A549 (cell line): Measurements from ENCODE around the gene SLC13A5. TPM values are rescaled to one million over a fixed set of nuclear protein-coding genes. Genes with fewer than 3 reads are reported as not detected.
A peak's percentile ranks its signal among the peaks of the same experiment; 100 is the strongest.

Experiments used
- ATAC-seq, 2 experiments: fragments of 200-7000 bp in 1 of 2; fragments of >200 bp in 1 of 2; cut with Nextera tagmentation in 1 of 2; cut with Tn5 transposase in 1 of 2; 3 replicates each; pipeline versions ENCODE4 v1.8.0 to v1.9.1; 2018 to 2020; ENCODE audit warnings: mild to moderate bottlenecking in 1 of 2, moderate library complexity in 1 of 2
- CTCF ChIA-PET: fragments of 300-600 bp; sonication (Branson Sonifier 250); formaldehyde crosslinking; extraction: SDS; loops from one replicate; lab custom pipeline; 2021; ENCODE audit warnings: antibody characterized with exemption, inconsistent platforms; lab: Yijun Ruan, JAX
- POLR2A ChIA-PET: fragments of 350-600 bp; formaldehyde crosslinking; extraction: SDS; loops from one replicate; lab custom pipeline; 2021; ENCODE audit warnings: antibody characterized with exemption, inconsistent platforms; lab: Yijun Ruan, JAX
- DNase-seq, 2 experiments: peaks; one replicate each; pipeline versions ENCODE4 v3.0.0 to v3.0.0-alpha.2; 2011 to 2016; ENCODE audit warnings: low read depth in 1 of 2, low spot score in 1 of 2
- FAIRE-seq: peaks from 2 replicates; lab custom pipeline; 2011; peaks lifted over from hg19 to GRCh38; lab: Jason Lieb, UNC
- H3K27ac ChIP-seq, 2 experiments: fragments of >200 bp; sonication (Bioruptor Twin); formaldehyde crosslinking; 3 replicates each; pipeline ENCODE4 v1.5.1; 2016 to 2017
- H3K4me1 ChIP-seq: fragments of >200 bp; sonication (Bioruptor Twin); formaldehyde crosslinking; 3 replicates; pipeline ENCODE4 v1.6.1; 2016
- H3K4me2 ChIP-seq: fragments of >200 bp; sonication (Bioruptor Twin); formaldehyde crosslinking; 3 replicates; pipeline ENCODE4 v1.6.1; 2016
- H3K4me3 ChIP-seq: fragments of >200 bp; sonication (Bioruptor Twin); formaldehyde crosslinking; 3 replicates; pipeline ENCODE4 v1.5.1; 2016
- H3K9me3 ChIP-seq: fragments of >200 bp; sonication (Bioruptor Twin); formaldehyde crosslinking; 3 replicates; pipeline ENCODE4 v1.6.1; 2016
- CTCF ChIP-seq: fragments of >200 bp; sonication (Bioruptor Twin); formaldehyde crosslinking; IDR thresholded peaks from 3 replicates; pipeline ENCODE4 v1.5.1; 2016
- E2F6 ChIP-seq: IDR thresholded peaks from 2 replicates; pipeline ENCODE4 v1.6.1; 2012; ENCODE audit warnings: low read depth, borderline replicate concordance
- EHMT2 ChIP-seq: fragments of 200-600 bp; sonication (generic); IDR thresholded peaks from 2 replicates; pipeline ENCODE4 v1.6.1; 2016; ENCODE audit warnings: antibody characterized with exemption, low read depth, mild to moderate bottlenecking, moderate library complexity
- HES2 ChIP-seq: fragments of >200 bp; sonication (Bioruptor Twin); formaldehyde crosslinking; IDR thresholded peaks from 2 replicates; pipeline ENCODE4 v1.6.1; 2016
- HOXB5 ChIP-seq: fragments of 250-450 bp; sonication (Bioruptor Pico); IDR thresholded peaks from 2 replicates; pipeline ENCODE4 v1.5.0; 2020; ENCODE audit warnings: mild to moderate bottlenecking, moderate library complexity
- MAFK ChIP-seq: fragments of 450-650 bp; IDR thresholded peaks from 2 replicates; pipeline ENCODE4 v1.6.1; 2014; ENCODE audit not compliant: partially characterized antibody
- MAZ ChIP-seq: fragments of 150-350 bp; IDR thresholded peaks from 2 replicates; pipeline ENCODE4 v1.6.1; 2014; ENCODE audit warnings: antibody characterized with exemption, low read depth, low read length, borderline replicate concordance
- NFE2L2 ChIP-seq: fragments of 150-350 bp; conservative IDR thresholded peaks from 2 replicates; pipeline ENCODE4 v1.6.1; 2014; ENCODE audit warnings: low read length
- NPAS2 ChIP-seq: fragments of 250-450 bp; sonication (Bioruptor Pico); IDR thresholded peaks from 2 replicates; pipeline ENCODE4 v1.8.0; 2022; ENCODE audit warnings: mild to moderate bottlenecking, moderate library complexity, borderline replicate concordance
- NR3C1 ChIP-seq: fragments of >200 bp; sonication (Bioruptor Twin); formaldehyde crosslinking; IDR thresholded peaks from 3 replicates; pipeline ENCODE4 v1.6.1; 2017
- PBX3 ChIP-seq: IDR thresholded peaks from 2 replicates; pipeline ENCODE4 v1.6.1; 2012
- PHF8 ChIP-seq: fragments of 200-600 bp; sonication (generic); IDR thresholded peaks from 2 replicates; pipeline ENCODE4 v1.6.1; 2016; ENCODE audit warnings: low read depth, mild to moderate bottlenecking, antibody characterized with exemption, moderate library complexity, borderline replicate concordance
- RAD21 ChIP-seq, 2 experiments: fragments of >200 bp in 1 of 2; sonication (Bioruptor Twin) in 1 of 2; formaldehyde crosslinking in 1 of 2; IDR thresholded peaks in 1 of 2; conservative IDR thresholded peaks in 1 of 2; 2 replicates in 1 of 2; 3 replicates in 1 of 2; pipeline ENCODE4 v1.6.1; 2012 to 2018; ENCODE audit warnings: inconsistent platforms in 1 of 2
- SREBF2 ChIP-seq: fragments of 450-650 bp; IDR thresholded peaks from 2 replicates; pipeline ENCODE4 v1.6.1; 2014; ENCODE audit warnings: mild to moderate bottlenecking, moderate library complexity
- TFCP2L1 ChIP-seq: fragments of 250-450 bp; sonication (Bioruptor Pico); IDR thresholded peaks from 2 replicates; pipeline ENCODE4 v1.5.0; 2021; ENCODE audit warnings: mild to moderate bottlenecking
- TP53 ChIP-seq: fragments of 250-450 bp; sonication (Bioruptor Pico); IDR thresholded peaks from 2 replicates; pipeline ENCODE4 v1.5.0; 2021; ENCODE audit warnings: mild to moderate bottlenecking, moderate library complexity
- ZFP36 ChIP-seq: fragments of 450-650 bp; IDR thresholded peaks from 2 replicates; pipeline ENCODE4 v1.6.1; 2014; ENCODE audit warnings: borderline replicate concordance; ENCODE audit not compliant: partially characterized antibody
- ZNF302 ChIP-seq: fragments of 250-450 bp; sonication (Bioruptor Pico); IDR thresholded peaks from 2 replicates; pipeline ENCODE4 v1.9.0; 2021; ENCODE audit warnings: inconsistent platforms, mild to moderate bottlenecking, moderate library complexity
- WGBS: methylation state at CpG from one replicate; pipeline ENCODE4 v1.1.6; 2017; ENCODE audit errors: missing lambda C conversion rate; 5-methylcytosine and 5-hydroxymethylcytosine counted together
- polyA plus RNA-seq, 4 experiments: library from polyadenylated mRNA; depleted of rRNA in 3 of 4; stranded (reverse); fragments of >200 nt; fragmentation: RNase III in 1 of 4; extraction: RNeasy Plus Mini Kit Qiagen cat#74134 plus additional on column Dnase treatment in 1 of 4; gene quantifications; 2 replicates in 3 of 4; 3 replicates in 1 of 4; pipeline ENCODE4 v1.2.3, GENCODE V29; 2011 to 2017
- TF ChIP-seq, protein P1 (sequence below): fragments of 150-350 bp; IDR thresholded peaks from 2 replicates; pipeline ENCODE4 v1.6.1; 2014; ENCODE audit warnings: low read depth, mild to moderate bottlenecking, low read length
- TF ChIP-seq, protein P2 (sequence below): fragments of 250-450 bp; sonication (Bioruptor Pico); IDR thresholded peaks from 2 replicates; pipeline ENCODE4 v1.5.0; 2021; ENCODE audit warnings: mild to moderate bottlenecking, moderate library complexity, borderline replicate concordance
- TF ChIP-seq, protein P3 (sequence below): fragments of 200-600 bp; sonication (generic); IDR thresholded peaks from 2 replicates; pipeline ENCODE4 v1.6.1; 2016; ENCODE audit warnings: antibody characterized with exemption, mild to moderate bottlenecking, moderate library complexity

The SLC13A5 gene
- polyA plus RNA-seq, 2 of the 4 experiments (the other 2 are of a cell fraction): 0.15 to 0.26 TPM

GRCh38 chr17:6677946-6678345 is 35.2 kb downstream of the SLC13A5 start (continued):
- TF ChIP-seq, protein P1, sequence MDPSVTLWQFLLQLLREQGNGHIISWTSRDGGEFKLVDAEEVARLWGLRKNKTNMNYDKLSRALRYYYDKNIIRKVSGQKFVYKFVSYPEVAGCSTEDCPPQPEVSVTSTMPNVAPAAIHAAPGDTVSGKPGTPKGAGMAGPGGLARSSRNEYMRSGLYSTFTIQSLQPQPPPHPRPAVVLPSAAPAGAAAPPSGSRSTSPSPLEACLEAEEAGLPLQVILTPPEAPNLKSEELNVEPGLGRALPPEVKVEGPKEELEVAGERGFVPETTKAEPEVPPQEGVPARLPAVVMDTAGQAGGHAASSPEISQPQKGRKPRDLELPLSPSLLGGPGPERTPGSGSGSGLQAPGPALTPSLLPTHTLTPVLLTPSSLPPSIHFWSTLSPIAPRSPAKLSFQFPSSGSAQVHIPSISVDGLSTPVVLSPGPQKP: no peak
- TF ChIP-seq TP53 (CRISPR knock-in tag) (no peak), ZNF302 (CRISPR knock-in tag) (no peak), HES2 (no peak)

- Histone ChIP-seq H3K27ac (no peak overlapping the region), H3K9me3 (no peaks in the 10 kb centered on the region), H3K4me2 (no peak overlapping the region), H3K4me3 (no peak overlapping the region), H3K4me1 (peaks cover 10% of the 10 kb centered on the region; the same call in 2 of the 3 replicates)
- ATAC-seq (peak in 1 of 2 experiments; percentile 22; a peak in 1 of 6 replicates), DNase-seq (no peak), FAIRE-seq (no peak)
- CTCF ChIA-PET: interaction anchor here (0.5 to 5.3 kb wide), 12 partner anchors 8 to 684 kb away, joined by 3 to 62 read pairs (median 4); no protein-coding TSS in a partner anchor
- no peak for TF ChIP-seq EHMT2
- no peak for TF ChIP-seq NPAS2
- TF ChIP-seq PBX3: no peak
- TF ChIP-seq E2F6: no peak
- POLR2A ChIA-PET: interaction anchor here (0.6 kb wide), 1 partner anchor 13 kb away, joined by 7 read pairs; no protein-coding TSS in a partner anchor
- WGBS: 64% methylated on average over 13 of the region's 16 CpGs
These were observed 35.9 kb downstream of the SLC13A5 start for GRCh38 chr17:6677158-6677831.

- Histone ChIP-seq H3K27ac (no peak overlapping the region), H3K9me3 (no peaks in the 10 kb centered on the region), H3K4me1 (peaks cover 10% of the 10 kb centered on the region; the same call in 2 of the 3 replicates), H3K4me2 (no peak overlapping the region), H3K4me3 (no peak overlapping the region)
- POLR2A ChIA-PET: no interaction called here
- ATAC-seq: no peak
- no peak for FAIRE-seq
- DNase-seq: no peak
- 50% methylated on average over 6 of the region's 6 CpGs for WGBS
- CTCF ChIA-PET: interaction anchor here (0.7 to 5.3 kb wide), 9 partner anchors 9 to 369 kb away, joined by 3 to 62 read pairs (median 3); no protein-coding TSS in a partner anchor
- TF ChIP-seq CTCF (no peak), MAFK (no peak), NR3C1 (no peak), TP53 (CRISPR knock-in tag) (no peak), HES2 (no peak), PHF8 (no peak), MAZ (no peak), RAD21 (conservative IDR thresholded peaks at IDR 0.05 in 1 of 2, IDR thresholded peaks at IDR 0.05 in 1 of 2) (no peak), SREBF2 (no peak), TFCP2L1 (no peak), HOXB5 (no peak), ZFP36 (no peak), NFE2L2 (no peak)
- TF ChIP-seq, protein P2, sequence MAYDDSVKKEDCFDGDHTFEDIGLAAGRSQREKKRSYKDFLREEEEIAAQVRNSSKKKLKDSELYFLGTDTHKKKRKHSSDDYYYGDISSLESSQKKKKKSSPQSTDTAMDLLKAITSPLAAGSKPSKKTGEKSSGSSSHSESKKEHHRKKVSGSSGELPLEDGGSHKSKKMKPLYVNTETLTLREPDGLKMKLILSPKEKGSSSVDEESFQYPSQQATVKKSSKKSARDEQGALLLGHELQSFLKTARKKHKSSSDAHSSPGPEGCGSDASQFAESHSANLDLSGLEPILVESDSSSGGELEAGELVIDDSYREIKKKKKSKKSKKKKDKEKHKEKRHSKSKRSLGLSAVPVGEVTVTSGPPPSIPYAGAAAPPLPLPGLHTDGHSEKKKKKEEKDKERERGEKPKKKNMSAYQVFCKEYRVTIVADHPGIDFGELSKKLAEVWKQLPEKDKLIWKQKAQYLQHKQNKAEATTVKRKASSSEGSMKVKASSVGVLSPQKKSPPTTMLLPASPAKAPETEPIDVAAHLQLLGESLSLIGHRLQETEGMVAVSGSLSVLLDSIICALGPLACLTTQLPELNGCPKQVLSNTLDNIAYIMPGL (CRISPR knock-in tag): no peak
- TF ChIP-seq, protein P3, sequence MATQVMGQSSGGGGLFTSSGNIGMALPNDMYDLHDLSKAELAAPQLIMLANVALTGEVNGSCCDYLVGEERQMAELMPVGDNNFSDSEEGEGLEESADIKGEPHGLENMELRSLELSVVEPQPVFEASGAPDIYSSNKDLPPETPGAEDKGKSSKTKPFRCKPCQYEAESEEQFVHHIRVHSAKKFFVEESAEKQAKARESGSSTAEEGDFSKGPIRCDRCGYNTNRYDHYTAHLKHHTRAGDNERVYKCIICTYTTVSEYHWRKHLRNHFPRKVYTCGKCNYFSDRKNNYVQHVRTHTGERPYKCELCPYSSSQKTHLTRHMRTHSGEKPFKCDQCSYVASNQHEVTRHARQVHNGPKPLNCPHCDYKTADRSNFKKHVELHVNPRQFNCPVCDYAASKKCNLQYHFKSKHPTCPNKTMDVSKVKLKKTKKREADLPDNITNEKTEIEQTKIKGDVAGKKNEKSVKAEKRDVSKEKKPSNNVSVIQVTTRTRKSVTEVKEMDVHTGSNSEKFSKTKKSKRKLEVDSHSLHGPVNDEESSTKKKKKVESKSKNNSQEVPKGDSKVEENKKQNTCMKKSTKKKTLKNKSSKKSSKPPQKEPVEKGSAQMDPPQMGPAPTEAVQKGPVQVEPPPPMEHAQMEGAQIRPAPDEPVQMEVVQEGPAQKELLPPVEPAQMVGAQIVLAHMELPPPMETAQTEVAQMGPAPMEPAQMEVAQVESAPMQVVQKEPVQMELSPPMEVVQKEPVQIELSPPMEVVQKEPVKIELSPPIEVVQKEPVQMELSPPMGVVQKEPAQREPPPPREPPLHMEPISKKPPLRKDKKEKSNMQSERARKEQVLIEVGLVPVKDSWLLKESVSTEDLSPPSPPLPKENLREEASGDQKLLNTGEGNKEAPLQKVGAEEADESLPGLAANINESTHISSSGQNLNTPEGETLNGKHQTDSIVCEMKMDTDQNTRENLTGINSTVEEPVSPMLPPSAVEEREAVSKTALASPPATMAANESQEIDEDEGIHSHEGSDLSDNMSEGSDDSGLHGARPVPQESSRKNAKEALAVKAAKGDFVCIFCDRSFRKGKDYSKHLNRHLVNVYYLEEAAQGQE: no peak
These were observed 36.4 kb downstream of the SLC13A5 start for GRCh38 chr17:6676802-6677157.
